ENCODE measurements around the gene PDE2A.

PDE2A gene

DNA sequence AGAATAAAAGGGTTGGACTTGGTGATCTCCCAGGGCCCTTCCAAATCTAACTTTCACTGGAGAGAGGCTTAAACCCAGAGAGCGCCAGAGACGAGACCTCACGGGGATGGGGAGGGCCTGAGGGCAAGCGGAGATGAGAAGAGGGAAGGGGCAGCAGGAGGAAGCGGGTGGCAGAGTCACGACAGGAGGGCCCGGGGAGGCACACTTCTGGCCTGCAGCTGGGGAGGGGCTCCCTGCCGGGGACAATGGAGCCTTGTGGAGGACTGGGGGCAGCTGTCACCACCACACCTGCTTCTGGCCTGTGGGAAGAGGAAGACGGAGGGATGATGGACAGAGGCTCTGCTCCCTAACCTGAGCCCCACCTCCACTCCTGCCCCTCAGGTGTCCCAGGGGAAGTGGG is 40.2 kb downstream of the PDE2A start:
- DNase-seq: no peak

DNA sequence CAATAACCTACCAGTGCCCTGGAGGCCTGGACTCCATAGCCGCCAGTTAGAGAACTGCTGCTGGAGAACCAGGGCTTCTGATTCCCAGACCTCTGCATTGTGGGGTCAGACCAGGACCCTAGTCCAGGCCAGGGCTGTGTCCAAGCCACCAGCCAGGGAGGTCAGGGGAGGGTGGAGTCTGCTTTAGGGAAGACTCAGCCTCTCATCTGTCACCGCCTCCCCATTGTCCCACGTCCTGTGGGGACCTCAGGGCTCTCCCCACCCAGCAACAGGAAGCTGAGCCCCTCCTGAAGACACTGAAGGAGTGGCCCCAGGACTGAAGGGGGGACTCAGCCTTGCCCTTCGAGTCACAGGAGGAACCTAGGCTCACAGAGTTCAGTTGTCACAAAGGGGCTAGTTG is 41.2 kb downstream of the PDE2A start:
- no peak for DNase-seq

DNA sequence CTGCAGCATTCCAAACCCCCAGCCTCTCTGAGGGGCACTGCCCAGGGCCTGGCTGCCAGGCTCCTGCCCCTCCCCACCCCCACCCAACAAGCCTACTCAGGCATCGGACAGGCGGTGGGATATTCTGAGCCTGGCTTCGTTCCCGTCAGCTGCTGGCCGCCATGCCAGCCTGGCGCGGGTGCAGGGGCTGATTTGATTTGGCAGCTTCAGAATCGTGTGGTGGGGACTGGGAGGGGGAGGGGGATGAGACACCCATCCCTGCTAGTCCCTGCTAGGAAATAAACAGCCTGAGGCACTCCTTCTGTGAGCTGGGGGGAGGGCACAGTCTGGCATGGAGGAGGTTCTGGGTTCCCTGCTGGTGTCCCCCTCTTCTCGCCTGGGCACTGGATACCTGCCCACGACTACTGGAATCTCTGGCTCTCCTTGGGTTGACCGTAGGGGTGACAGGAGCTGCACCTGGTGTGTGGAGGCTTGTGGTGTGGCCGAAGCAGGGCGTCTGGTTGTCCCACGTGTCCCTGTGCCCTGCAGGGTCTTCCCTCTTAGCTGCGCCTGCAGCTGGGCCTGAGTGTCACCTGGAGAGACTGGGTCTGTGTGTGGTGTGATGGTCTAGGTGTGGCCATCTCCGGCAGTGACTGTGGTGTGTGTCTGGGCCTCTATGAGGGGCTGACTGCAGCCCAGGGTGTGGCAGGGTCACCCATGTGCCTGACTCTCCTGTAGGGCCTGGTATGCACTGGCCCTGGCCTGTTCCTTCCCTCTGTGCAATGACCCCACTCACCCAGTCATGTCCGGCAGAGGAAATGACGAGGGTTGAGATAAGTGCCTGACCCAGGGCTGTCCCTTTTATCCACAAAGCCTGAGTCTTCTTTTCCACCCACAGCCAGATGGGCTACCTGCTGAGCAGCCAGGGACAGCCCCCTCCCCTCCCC is 42.2 kb downstream of the PDE2A start:
- no peak for DNase-seq

- no peak for DNase-seq
Measured at GRCh38 chr11:72630104-72630852, 43.9 kb downstream of the PDE2A start.

GRCh38 chr11:72629266-72629665 is 45.0 kb downstream of the PDE2A start:
- peak; percentile 72 for DNase-seq

DNA sequence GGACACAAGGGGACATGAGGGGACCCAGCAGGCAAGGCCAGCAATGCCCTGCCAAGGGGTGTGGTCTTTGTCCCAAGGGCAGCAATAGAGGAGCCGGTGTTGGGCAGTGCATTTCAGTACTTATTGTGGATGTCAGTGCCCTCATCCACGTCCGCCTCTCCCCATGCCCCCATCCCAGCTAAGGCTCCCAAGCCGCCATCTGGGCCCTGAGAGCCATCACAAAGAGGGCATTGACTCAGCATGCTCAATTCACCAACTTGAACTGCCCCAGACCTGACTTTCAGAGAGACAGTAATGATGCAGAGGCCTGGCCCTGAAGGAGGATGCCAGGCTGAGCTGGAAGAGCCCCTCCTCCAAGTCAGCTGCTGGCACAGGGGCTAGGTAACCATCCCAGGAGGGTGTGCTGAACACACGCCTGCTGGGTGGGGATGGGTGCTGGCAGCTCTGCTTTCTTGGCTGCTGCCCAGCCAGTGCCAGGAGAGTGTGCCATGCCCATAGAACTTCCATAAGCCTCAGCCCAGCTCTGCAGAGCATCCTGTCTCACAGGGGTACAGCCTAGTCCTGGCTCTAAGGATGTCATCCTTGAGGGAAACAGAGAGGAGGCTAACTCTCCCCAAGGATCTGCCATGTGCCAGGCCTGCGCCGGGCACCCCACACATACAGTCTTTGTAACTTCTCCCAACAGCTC is 46.5 kb downstream of the PDE2A start:
- DNase-seq: no peak

DNA sequence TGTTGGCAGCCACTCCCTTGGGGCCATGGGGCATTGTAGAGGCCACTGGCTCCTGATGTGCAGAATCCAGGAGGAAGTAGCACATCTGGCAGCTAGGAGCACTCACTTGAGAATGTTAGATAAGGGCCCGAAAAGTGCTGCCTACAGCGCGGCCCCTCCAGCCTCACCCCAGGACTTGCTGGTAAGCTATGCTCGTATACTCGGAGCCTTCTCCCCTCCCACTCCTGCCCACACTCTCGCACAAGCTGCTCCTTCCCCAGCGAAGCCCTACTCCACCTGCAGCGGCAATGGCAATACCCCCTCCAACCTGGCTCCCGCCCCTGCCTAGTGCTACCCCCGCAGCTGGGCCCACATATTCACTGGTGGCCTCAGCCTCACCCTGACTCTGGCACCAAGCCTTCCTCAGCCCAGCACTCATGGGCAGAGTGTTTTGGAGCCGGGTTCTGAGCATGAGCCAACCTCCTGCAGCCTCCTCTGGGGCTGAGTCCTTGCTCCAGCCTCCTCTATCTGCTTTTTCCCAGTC is 47.7 kb downstream of the PDE2A start:
- DNase-seq: peak; percentile 56

DNA sequence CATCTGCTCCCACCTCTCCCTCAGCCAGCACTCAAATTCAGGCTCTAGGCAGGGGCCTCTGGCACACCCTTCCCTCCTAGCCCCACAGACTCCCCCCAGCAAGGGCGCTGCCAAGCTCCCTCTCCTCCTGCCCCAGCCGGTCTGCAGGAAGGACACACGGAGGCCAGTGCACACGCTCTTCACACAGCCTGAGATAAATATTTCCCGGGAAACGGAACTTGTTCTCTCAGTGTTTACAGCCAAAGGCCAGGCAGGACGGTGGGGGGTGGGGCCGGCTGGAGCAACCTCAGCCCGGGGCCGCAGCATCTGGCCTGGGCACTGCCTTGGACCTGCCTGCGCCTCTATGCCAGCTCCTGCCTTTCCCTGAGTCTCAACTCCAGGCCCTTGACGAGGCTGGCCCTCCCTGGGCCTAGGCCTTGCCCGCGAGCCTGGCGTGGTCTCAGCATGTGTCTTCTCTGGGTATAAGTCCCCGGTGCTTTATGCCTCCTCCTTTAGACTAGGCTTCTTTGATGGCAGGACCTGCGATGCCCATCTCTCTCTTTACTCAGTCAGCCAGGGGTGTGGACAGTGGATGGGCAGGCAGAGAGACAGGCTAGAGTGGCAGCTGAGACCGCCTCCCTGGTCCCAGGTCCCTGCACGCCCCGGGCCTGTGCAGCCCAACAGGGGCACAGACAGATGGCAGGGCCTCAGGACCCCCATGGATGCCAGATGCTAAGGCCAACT is 48.4 kb downstream of the PDE2A start:
- no peak for DNase-seq

GRCh38 chr11:72624496-72625201 is 49.6 kb downstream of the PDE2A start:
- no peak for DNase-seq

DNA sequence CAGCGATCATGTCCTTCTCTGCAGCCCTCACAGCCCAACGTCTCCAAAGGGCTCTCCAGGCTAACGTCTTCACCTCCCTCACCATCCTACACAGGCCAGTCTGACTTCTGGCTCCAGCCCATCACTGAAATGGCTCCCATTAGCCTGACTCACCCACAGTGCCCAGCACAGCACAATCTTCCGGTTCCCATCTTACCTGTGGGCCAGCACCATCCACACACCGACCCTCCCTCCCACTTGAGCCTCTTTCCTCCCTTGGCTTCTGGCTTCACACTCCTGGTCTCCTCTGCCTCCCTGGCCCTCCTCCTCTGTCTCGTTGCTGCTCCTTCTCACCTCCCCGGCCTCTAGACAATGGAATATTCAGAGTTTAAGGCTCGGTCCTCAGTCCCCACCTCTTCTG is 51.2 kb downstream of the PDE2A start:
- no peak for DNase-seq

DNA sequence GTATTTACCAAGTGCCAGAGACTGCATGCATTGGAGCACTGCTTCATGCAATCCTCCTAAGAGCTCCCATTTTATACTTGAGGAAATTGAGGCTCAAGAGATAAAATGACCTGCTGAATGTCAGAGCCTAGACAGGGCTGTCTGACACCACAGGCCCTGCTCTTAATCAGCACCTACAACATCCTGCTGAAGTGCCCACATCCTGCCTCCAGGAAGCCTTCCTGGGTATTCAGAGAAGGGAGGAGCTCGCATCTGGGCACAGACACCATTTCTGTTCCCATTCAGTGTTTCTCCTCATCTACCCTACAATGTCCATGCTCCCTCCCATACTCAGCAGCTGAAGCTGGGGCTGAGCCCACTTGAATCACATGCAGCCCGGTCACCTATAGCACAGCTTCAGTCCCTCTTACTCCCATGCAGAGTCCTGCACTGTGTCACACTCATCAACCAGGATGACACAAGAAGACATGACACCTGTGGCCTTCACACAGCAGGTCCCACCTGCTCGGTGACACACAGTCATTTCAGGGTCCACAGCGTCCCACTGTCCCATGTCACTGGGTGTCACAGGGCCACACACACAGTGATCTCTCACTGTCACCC is 53.1 kb downstream of the PDE2A start:
- DNase-seq: no peak

DNA sequence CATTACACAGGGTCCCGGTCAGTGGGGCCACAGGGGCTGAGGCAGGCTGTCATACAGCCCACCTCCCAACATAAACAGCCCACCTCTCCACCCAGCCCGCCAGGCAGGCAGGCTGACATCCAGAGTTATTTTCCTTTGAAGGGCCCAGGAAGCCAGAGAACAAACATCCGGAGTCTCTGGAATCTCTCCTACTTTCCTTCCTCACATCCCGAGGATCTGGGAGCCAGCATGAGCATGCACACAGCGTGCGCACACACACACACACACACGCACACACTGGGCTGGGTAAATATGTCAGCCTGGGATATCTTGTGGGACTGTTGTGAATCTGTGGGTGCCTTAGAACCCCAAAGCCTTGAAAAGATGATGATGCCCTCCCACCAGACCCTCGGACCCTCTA is 55.4 kb downstream of the PDE2A start:
- DNase-seq: no peak

- DNase-seq: no peak
Measured at GRCh38 chr11:72617080-72617762, 57.0 kb downstream of the PDE2A start.

DNA sequence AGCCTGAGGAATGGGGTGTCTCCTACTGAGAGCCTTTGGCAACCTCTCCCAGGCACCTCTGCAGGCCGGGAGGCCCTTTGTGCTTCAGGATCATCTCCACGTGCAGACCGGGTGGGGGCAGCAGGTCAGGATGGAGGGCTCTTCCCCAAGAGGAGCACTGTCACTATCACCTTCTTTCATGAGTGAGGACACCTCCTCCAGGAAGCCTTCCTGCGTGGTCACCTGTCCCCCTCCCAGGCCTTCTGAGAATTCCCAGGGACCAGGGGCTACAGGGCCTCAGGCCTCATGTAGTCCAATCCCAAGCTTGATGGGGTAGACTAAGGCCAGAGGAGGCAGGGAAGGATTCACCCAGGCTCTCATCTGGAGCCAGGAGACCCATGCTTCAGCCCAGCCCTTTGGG is 57.6 kb downstream of the PDE2A start:
- DNase-seq: no peak

GRCh38 chr11:72615329-72615728 is 58.9 kb downstream of the PDE2A start:
- DNase-seq: no peak

- no peak for DNase-seq
Measured at GRCh38 chr11:72614381-72614780, 59.8 kb downstream of the PDE2A start.

- no peak for DNase-seq
Measured at GRCh38 chr11:72613977-72614376, 60.2 kb downstream of the PDE2A start.

DNA sequence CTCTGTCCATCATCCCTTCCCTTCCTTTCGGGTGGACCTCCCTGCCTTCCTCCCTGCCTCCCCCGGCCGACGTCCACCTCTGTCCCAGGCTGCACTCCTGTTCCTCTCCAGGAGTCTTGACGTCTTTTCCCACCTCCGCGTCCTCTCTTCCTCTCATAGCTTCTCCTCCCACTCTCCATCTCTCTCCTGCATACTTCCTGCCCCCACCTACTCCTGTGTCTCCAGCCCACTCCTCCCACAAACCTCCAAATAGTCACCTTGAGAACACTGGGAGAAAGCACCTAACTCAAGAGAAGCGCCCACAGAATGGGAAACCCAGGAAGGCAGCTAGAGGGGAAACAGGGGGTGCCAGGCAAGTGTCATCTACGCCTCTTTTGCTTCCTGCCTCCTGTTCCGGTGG is 60.8 kb downstream of the PDE2A start:
- no peak for DNase-seq

- DNase-seq: no peak
Measured at GRCh38 chr11:72609476-72609875, 64.7 kb downstream of the PDE2A start.

DNA sequence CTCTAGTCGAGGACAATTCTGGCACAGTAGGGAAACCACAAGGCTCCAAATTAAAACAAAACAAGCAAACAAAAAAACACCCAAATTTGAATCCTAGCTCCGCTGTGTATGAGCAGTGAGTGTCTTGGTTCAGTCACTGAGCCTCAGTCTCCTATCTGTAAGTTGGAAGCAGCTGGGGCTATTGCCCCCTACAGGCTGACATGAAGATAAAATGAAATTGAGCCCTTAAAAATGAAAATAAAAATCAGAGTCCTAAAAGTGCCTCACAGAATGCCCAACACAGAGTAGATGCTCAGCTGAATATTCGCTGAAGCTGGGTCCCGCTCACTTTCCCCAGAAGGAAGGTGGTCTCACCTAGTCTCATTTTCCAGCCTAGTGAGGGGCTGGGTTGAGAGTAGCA is 65.2 kb downstream of the PDE2A start:
- DNase-seq: no peak

- no peak for DNase-seq
Measured at GRCh38 chr11:72607496-72607895, 66.7 kb downstream of the PDE2A start.
